ENCODE results near the gene NAV2. TPM values are rescaled to one million over a fixed set of nuclear protein-coding genes. Genes with fewer than 3 reads are reported as not detected.

NAV2 gene
- total RNA-seq, 1 donor from 2014 or later, result 50.8 TPM

- intact Hi-C loops (cut with DNase I), result loop anchor here (5.0 kb wide), 1 partner anchor 43 kb away; no protein-coding TSS in a partner anchor
- DNase-seq (ENCODE audit: low spot score), result no peak
These were observed 377.4 kb downstream of the NAV2 start for GRCh38 chr11:20089796-20090653.

DNA sequence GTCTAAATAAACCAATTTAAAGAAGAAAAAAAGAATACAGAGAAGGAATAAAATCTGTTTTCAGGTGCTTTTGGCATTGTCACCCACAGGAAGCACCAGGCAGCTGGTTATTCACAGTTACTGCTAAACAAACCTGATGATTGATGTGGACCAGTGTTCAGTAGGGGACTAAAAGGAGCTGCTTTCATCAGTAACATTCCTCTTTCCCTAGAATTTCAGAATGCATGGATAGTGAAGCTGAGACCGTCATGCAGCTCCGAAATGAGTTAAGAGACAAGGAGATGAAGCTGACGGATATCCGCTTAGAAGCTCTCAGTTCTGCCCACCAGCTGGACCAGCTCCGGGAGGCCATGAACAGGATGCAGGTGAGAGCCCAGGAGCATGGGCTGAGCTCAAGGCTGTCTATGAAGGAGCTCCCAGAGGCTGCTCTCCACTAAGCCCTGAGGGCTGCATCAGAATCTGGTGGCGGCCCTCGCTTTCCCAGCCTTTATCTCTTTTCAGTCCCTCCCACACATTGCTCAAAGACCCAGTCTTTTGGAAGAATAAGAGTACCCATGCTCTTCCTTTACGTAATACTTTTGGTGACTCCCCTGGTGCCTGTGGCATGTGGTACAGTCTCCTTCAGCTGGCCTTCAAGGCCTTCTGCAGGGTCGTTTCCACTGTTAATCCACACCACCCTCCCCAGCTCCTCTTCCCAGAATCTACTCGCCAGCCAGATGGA, 378.2 kb downstream of the NAV2 start:
- DNase-seq (ENCODE audit: low spot score), result no peak
- intact Hi-C loops (cut with DNase I), result loop anchor here (5.0 kb wide), 1 partner anchor 44 kb away; no protein-coding TSS in a partner anchor

DNA sequence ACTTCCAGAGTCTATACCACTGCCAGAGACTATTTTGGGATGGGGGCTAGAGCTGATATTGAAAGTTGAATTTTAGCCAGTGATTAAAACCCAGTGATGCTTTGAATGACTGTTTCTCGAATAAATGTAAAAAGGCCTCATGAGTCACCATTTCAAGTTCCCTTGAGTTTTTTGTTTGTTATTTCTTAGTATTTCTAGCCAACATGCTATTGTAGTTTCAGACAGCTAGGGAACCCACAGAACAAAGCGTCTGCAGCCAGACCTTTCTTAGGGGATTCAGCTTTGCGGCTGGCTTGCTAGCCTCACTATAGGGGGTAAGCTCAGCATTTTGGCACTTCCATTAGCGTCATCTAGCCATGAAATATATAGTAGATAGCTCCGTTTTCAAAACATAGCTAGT, 381.1 kb downstream of the NAV2 start:
- DNase-seq (ENCODE audit: low spot score), result no peak
- intact Hi-C loops (cut with DNase I), result loop anchor here (5.0 kb wide), 1 partner anchor 46 kb away; no protein-coding TSS in a partner anchor

DNA sequence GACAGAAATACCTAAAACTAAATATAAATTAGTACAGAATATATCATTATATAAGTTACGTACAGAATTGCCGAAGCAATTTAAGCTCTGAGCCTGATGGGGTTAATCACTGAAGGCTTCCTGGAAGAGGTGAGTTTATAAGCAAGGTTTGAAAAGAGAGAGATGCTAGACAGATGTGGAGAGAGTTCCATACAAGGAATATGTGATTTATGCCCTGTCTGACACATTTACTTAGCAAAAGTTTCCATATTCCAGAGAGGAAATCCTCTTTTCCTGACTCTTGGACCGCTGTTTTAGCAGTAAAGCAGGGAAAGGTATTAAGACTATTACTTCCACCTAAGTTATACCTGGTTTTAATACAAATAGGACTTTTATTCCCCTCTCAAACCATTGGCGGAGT, 382.6 kb downstream of the NAV2 start:
- no peak for DNase-seq (ENCODE audit: low spot score)
- intact Hi-C loops (cut with DNase I), result no loop called here

- DNase-seq (ENCODE audit: low spot score), result no peak
- intact Hi-C loops (cut with DNase I), result no loop called here
These were observed 384.9 kb downstream of the NAV2 start for GRCh38 chr11:20097319-20098221.

DNA sequence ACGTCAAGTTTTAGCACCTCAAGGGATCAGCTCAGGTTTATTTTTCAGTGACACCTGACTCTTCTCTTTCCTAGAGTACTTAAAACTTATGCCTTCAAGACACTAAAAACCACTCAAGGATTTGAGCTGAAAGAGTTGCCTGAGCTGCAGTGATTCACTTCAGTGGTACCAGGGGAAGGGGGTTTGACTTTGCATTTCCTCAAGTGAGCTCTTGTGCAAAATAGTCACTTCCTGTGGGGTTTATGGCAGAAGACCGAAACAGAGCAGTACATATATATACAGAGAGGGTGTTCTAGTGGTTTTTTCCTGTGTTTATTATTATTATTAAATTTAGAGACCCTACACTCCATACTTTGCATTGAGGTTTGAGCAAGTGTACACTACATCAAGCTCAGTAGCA, 386.9 kb downstream of the NAV2 start:
- intact Hi-C loops (cut with DNase I), result no loop called here
- no peak for DNase-seq (ENCODE audit: low spot score)

GRCh38 chr11:20102397-20102796, 389.8 kb downstream of the NAV2 start:
- intact Hi-C loops (cut with DNase I), result no loop called here
- DNase-seq (ENCODE audit: low spot score), result no peak

DNA sequence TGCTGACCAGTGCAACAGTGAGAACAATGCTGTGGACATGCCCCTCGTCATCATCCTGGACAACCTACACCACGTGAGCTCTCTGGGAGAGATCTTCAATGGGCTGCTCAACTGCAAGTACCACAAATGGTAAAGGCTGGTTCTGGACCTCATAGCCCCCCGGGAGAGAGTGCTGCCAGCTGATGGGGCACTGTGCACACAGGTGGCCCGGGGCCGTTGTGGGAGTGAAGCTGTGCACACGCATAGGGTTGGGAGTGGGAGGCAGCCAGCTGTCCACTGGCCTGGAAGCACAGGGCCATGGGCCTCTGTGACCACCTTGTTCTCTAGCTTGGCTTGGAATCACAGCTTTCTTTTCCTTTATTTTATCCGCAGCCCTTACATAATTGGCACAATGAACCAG, 390.6 kb downstream of the NAV2 start:
- intact Hi-C loops (cut with DNase I), result no loop called here
- no peak for DNase-seq (ENCODE audit: low spot score)

GRCh38 chr11:20105427-20105826, 392.8 kb downstream of the NAV2 start:
- intact Hi-C loops (cut with DNase I), result no loop called here
- DNase-seq (ENCODE audit: low spot score), result no peak

- intact Hi-C loops (cut with DNase I), result loop anchor here (5.0 to 10.0 kb wide), 3 partner anchors 63 to 545 kb away; no protein-coding TSS in a partner anchor
- no peak for DNase-seq (ENCODE audit: low spot score)
These were observed 397.3 kb downstream of the NAV2 start for GRCh38 chr11:20109731-20110445.

- no peak for DNase-seq (ENCODE audit: low spot score)
- intact Hi-C loops (cut with DNase I), result loop anchor here (5.0 to 10.0 kb wide), 3 partner anchors 64 to 546 kb away; no protein-coding TSS in a partner anchor
These were observed 398.5 kb downstream of the NAV2 start for GRCh38 chr11:20110908-20111669.

- intact Hi-C loops (cut with DNase I), result loop anchor here (5.0 to 10.0 kb wide), 3 partner anchors 65 to 547 kb away; no protein-coding TSS in a partner anchor
These were observed 399.2 kb downstream of the NAV2 start for GRCh38 chr11:20111871-20112270.

DNA sequence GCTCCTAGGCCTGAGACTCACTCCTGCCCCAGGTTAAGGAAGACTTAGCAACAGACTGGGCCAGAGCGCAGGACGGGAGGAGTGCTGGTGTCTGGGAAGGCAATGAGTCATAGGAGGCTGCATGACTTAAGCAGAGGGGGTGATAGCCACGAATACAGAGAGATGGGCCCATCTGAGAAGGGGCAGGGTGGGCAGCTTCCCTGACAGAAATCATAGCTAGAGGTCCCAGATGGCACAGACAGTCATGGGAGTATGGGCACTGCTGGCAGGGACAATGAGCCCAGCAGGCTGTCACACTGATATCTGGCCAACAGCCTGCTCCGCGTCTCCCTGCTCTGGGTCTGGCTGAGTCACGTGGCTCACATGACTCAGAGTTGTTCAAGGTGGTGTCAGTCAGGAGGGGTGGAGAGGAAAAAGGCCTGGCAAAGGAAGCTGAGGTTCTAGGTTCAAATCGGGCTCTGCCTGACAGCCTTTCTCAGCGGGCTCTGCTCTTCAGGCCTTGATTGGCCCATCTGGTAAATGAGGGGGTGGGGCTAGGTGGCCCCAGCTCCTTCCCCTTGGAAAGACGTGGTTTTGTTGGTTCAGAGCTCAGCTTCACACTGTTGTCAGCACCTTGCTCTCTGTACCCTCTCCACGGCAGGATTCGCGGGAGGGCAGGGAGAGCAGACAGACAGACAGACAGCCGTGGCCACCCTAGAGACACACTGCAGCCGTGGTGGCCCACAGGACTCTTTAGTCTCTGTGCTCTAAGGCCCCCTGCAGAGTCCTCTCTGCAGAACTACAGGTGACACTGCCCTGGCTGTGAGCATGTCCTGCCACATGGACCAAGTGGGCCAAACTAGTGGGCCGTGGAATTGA, 399.9 kb downstream of the NAV2 start:
- DNase-seq (ENCODE audit: low spot score), result peak; percentile 92
- intact Hi-C loops (cut with DNase I), result loop anchor here (5.0 to 10.0 kb wide), 3 partner anchors 65 to 548 kb away; no protein-coding TSS in a partner anchor

More at GRCh38 chr11:20111871-20112270, 399.2 kb downstream of the NAV2 start:
- DNase-seq (ENCODE audit: low spot score), result no peak

DNA sequence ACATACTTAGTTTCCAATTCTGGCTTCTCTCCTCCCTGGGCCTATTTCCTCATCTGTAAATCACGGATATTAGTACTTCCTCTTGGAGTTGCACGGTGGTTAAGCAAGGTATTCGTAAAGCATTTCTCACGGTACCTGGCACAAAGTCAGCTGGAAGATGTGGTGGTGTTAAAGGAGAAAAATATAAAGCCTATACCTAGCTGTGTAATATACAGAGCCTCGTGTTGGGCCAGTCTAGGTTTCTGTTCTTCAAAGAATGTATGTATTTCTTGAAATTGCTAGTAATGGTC, 400.5 kb downstream of the NAV2 start:
- no peak for DNase-seq (ENCODE audit: low spot score)
- intact Hi-C loops (cut with DNase I), result loop anchor here (5.0 to 10.0 kb wide), 3 partner anchors 66 to 548 kb away; no protein-coding TSS in a partner anchor

DNA sequence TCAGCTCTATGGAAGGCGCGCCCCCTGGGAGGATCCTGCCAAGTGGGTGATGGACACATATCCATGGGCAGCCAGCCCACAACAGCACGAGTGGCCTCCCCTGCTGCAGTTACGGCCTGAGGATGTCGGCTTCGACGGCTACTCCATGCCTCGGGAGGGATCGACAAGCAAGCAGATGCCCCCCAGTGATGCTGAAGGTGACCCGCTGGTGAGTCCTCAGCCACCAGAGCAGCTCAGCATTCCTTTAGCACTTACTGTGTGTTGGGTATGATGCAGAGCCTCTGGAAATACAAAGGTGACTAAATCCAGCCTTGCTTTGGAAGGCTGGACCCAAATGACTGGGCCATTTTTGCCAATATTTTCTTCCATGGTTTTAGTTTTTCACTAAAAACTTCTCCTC, 402.0 kb downstream of the NAV2 start:
- DNase-seq (ENCODE audit: low spot score), result no peak
- intact Hi-C loops (cut with DNase I), result loop anchor here (5.0 to 10.0 kb wide), 3 partner anchors 67 to 550 kb away; no protein-coding TSS in a partner anchor

- DNase-seq (ENCODE audit: low spot score), result no peak
- intact Hi-C loops (cut with DNase I), result loop anchor here (10.0 kb wide), 1 partner anchor 552 kb away; no protein-coding TSS in a partner anchor
These were observed 404.2 kb downstream of the NAV2 start for GRCh38 chr11:20116825-20117224.

- intact Hi-C loops (cut with DNase I), result loop anchor here (10.0 kb wide), 1 partner anchor 552 kb away; no protein-coding TSS in a partner anchor
- DNase-seq (ENCODE audit: low spot score), result peak; percentile 27
These were observed 404.7 kb downstream of the NAV2 start for GRCh38 chr11:20117291-20117690.

Data from cardiac septum (tissue), 1 donor.